Stimulated activated naive CD4-positive, alpha-beta T cell (primary cell): ENCODE data around the gene RPS6KB2.
"Not testable (repeated sequence)": the region's sequence is repeated elsewhere in the genome, so short reads cannot be mapped to it uniquely, and the experiment has no call there.

Source experiments
- DNase-seq, 6 experiments: peaks; one replicate each; lab custom pipeline; 2025; lab: John Stamatoyannopoulos, UW

Gene RPS6KB2

GRCh38 chr11:67442504-67443404 is 14.5 kb downstream of the RPS6KB2 start:
- peak in 1 of 6 experiments; percentile 26 for DNase-seq

- DNase-seq: no peak
Observed at GRCh38 chr11:67445515-67445914, 17.2 kb downstream of the RPS6KB2 start.

DNA sequence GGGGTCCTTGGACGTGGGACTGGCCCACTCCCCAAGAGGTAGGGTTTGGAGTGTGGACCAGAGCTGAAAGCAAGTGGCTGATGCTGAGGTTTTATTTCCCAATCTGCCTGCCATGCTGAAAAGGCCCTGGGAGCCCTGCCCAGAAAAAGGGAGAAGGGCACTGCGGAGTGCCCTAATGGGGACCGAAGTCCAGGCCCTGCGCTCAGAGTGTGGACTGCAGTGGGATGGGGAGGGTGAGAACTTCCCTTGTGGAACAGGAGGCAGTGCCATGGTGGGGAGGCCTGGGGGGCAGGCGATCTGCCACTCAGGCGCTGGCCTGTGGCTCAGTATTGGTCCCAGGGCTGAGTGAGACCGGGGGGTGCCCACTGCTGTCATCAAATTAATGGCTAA is 19.9 kb downstream of the RPS6KB2 start:
- no peak for DNase-seq

GRCh38 chr11:67449116-67449844 is 21.0 kb downstream of the RPS6KB2 start:
- DNase-seq: no peak

GRCh38 chr11:67450796-67451657 is 22.7 kb downstream of the RPS6KB2 start:
- DNase-seq: no peak

DNA sequence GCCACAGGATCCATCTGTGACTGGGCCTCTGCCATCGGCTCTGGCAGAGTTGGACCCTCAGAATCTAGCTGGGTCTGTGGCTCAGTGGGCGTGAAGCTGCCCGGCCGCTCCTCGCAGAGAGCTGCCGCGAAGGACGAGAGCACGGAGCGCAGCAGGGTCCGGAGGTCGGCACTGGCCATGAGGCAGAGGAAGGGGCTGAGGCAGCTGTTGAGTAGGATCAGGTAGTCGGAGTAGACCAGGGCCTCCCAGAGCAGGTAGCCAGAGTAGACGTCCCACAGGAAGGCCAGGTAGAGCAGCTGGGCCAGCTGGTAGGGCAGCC is 23.3 kb downstream of the RPS6KB2 start:
- DNase-seq: no peak

DNA sequence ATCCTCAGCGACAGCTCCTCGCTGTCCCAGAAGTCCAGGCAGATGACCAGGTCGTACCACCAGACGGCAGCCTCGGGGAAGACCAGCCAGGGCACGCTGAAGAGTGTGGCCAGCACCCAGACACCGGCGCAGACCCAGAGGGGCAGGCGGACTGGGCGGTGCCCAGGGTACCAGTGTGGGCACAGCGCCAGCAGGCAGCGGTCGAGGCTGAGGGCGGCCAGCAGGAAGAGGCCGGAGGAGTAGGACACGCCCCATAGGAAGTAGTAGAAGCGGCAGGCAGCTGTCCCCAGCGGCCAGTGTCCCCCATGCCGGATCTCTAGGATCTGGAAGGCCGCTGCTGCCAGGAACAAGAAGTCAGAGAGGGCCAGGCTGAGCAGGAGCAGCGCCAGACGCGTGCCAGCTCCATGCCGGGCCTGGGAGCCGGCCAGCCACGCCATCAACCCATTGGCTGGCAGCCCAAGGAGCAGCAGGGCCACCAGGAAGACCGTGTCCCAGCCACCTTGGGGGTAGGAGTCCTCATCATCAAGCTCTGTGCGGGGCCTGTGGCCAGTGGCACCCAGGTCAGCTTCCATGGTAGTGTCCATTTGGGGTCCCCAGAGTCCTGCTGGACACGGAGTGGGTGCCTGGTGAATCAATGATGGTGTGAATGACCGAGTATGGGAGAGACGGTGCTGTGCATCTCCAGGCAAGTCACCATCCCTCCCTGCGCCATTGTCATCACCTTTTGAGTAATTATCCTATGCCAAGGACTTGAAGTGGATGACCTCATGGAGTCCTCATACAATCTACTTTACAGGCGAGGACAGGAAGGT is 24.1 kb downstream of the RPS6KB2 start, which contains the start of gene GPR152:
TSS of gene GPR152 (minus strand) at position 589 of the 812 bp plus-strand sequence. CDS start at position 584, 5 bp downstream.
- no peak for DNase-seq

- no peak for DNase-seq
Observed at GRCh38 chr11:67453816-67454732, 25.8 kb downstream of the RPS6KB2 start.

GRCh38 chr11:67455054-67455453 is 26.8 kb downstream of the RPS6KB2 start, which contains the start of gene CABP4:
TSS of gene CABP4 (plus strand) at chr11:67455354. CDS start at chr11:67455424, 70 bp downstream.
- DNase-seq: no peak

DNA sequence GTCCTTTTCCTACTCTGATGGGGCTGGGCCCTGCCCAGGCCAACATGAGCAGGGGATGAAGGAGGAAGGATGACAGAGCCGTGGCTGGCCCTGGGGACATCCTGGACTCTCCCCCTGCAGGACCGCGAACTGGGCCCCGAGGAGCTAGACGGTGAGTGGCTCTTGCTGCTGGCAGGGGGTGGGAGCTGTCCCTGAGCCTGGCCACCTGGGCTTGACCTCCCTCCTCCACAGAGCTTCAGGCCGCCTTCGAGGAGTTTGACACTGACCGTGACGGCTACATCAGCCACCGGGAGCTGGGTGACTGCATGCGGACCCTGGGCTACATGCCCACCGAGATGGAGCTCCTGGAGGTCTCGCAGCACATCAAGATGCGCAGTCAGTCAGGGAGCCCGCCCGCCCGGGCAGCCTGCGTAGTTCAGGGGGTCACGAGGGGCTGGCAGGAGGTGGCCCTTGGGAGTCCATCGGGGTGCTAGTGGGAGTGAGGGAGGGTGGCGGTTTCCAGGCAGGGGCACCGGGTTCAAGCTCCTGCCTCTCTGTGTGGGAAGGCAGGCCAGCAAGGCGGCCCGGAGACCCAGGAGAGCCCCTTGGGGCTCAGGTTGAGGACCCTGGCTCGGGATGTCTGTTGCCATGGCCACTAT is 27.9 kb downstream of the RPS6KB2 start:
- no peak for DNase-seq

- no peak for DNase-seq
Observed at GRCh38 chr11:67457453-67457852, 29.2 kb downstream of the RPS6KB2 start.

DNA sequence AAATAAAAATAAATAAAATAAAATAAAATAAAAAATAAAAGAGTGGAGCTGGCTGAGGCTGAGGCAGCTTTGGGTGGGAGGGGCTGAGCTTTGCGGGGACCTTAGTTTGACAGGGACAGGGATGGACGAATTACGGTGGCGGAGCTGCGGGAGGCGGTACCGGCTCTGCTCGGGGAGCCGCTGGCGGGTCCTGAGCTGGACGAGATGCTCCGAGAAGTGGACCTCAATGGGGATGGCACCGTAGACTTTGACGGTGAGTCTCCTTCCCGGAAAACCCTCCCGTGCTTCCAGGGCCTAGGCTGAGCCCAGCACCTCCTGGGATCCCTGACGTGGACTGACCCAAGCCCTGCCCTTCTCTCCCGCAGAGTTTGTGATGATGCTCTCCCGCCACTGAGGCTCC is 30.0 kb downstream of the RPS6KB2 start:
- no peak for DNase-seq

- DNase-seq: no peak
Observed at GRCh38 chr11:67463186-67463585, 34.9 kb downstream of the RPS6KB2 start.

DNA sequence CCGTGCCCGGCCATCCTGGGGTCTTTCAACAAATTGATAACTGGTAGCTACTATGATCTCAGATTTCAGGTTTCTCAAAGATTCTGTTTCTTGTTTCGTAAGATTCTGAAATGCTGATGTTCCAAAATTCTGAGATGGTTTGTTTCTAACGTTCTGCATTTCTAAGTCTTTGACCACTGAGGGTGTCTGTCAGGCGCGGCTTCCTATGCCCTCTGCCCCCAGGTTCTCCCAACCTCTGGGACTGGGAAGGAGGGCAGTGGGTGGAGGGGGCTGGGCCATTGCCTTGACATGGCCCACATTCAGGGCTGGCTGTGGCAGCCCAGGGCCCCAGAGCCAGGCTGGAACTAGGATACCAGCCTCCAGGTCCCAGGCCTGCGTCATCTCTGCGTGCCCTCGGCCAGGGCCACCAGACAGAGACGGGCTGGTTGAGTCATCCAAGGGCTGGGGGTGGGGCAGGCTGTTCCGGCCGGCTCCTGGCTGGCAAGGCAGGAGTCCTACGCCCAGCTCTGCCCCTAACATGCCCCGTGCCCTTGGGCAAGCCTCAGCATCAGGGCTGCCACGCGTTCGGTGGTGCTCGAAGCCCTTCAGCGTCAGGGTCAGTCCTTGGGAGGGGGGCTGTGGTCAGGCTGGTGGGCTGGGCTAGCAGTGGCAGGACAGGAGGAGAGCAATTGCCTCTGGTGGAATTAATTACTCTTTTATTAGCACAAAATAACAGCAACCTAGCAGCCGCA is 35.6 kb downstream of the RPS6KB2 start:
- DNase-seq: no peak

DNA sequence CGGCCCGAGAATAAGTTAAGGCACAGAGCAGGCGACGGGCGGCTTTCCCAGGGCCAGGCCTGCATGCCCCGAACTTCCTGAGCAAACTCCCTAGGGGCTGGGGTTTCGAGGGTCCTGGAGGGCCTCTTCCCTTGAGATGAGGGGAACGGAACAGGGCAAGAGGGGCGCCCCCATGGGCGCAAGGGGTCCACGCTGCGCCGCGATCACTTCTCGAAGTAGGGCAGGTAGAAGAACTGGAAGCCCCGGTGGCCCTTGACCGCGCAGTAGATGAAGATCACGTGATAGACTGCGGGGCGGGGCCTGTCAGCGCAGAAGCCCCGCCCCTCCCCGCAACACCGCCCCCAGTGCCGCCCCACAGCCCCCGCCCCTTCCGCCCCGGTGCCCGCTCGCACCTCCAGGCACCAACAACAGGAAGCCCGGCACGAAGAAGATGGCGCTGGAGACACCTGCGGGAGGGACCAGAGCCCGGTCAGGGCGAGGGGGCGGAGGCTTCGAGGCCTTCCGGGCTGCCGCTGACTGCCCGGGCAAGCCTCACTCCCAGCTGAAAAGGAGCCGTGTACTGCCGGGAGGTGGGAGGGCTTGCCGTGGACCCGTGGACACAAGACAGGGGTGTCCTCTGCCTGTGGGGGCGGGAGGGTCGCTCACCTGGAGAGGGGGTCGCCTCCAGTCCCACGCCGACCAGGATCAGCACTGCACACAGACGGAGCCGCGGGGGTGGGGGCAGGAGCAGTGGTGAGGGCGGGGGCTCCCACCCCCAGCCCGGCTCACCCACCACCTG is 36.3 kb downstream of the RPS6KB2 start:
- peak; percentile 86 to 92 (median 90) for DNase-seq

DNA sequence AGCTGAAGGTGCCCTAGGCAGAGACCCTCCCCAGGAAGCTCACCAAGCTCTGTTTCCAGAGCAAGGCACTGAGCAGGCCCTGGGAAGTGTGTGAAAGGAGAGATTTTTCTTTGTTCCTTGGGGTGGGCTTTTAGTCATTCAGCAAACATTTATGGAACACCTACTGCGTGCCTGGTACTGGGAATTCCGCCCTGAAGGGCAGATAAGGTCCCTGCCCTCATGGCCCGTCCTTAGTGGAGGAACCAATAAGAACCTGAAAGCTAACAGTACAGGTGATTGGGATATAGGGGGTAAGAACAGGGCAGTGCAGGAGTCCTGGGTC is 36.9 kb downstream of the RPS6KB2 start:
- DNase-seq: no peak

DNA sequence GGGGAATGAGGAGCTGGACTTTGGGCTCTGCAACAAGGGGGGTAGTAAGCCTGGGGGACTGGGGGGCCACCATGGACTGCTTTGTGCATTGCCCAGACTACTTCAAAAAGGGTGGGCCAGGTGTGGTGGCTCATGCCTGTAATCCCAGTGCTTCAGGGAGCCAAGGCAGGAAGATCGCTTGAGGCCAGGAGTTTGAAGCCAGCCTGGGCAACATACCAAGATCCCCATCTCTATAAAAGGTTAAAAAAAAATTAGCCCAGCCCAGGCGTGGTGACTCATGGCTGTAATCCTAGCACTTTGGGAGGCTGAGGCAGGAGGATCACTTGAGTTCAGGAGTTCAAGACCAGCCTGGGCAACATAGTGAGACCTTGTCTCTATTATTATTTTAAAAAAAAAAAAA is 37.2 kb downstream of the RPS6KB2 start:
- not testable (repeated sequence) for DNase-seq

GRCh38 chr11:67466367-67466766 is 38.1 kb downstream of the RPS6KB2 start:
- no peak for DNase-seq
